Thyroid gland (tissue), 4 donors: ENCODE data around the gene TUBGCP2.

ENCODE experiments used
- CTCF ChIP-seq, 6 experiments: fragments of 200-600 bp in 3 of 6; fragments of 450-650 bp in 3 of 6; sonication (generic) in 3 of 6; IDR thresholded peaks; one replicate each; pipeline ENCODE4 v1.5.1; 2016 to 2019; ENCODE audit warnings: antibody characterized with exemption in 6 of 6, mild to moderate bottlenecking in 2 of 6, inconsistent platforms in 1 of 6, moderate library complexity in 1 of 6
- POLR2A ChIP-seq, 2 donors: fragments of 450-650 bp; IDR thresholded peaks; one replicate each; pipeline ENCODE4 v1.6.1; 2017; ENCODE audit warnings: antibody characterized with exemption in 2 of 2, mild to moderate bottlenecking in 2 of 2, moderate library complexity in 1 of 2

- no peak for TF ChIP-seq POLR2A (IDR thresholded peaks at IDR 0.05)
- no peak for TF ChIP-seq CTCF (IDR thresholded peaks at IDR 0.05)
Observed at GRCh38 chr10:133246236-133246626, 62.4 kb downstream of the TUBGCP2 start.
